Esophagus squamous epithelium (tissue), 4 donors: ENCODE data around the gene DNAJC25.

ENCODE experiments used
- CTCF ChIP-seq, 6 experiments: fragments of 450-650 bp in 4 of 6; fragments of 200-600 bp in 2 of 6; sonication (generic) in 2 of 6; IDR thresholded peaks; one replicate each; pipeline ENCODE4 v1.5.1; 2016 to 2019; ENCODE audit warnings: antibody characterized with exemption in 6 of 6, mild to moderate bottlenecking in 4 of 6, moderate library complexity in 4 of 6
- POLR2A ChIP-seq, 4 donors: fragments of 450-650 bp; IDR thresholded peaks; one replicate each; pipeline ENCODE4 v1.6.1; 2017; ENCODE audit warnings: antibody characterized with exemption in 4 of 4, mild to moderate bottlenecking in 4 of 4, moderate library complexity in 3 of 4

GRCh38 chr9:111610845-111611244 is 20.3 kb upstream of the DNAJC25 start:
- TF ChIP-seq CTCF (IDR thresholded peaks at IDR 0.05) (no peak), POLR2A (IDR thresholded peaks at IDR 0.05) (no peak)
